Posterior cingulate gyrus (tissue), 11 donors: ENCODE data around the gene TENT4A.

Experiments
- DNase-seq, 10 donors: peaks; one replicate each; pipeline versions ENCODE4 v3.0.0 to v3.0.0-alpha.2; 2020 to 2021; ENCODE audit warnings: mixed read lengths in 3 of 10
- intact Hi-C: fragments of 100-400 bp; cut with DNase I; formaldehyde crosslinking; loops from one replicate; pipeline ENCODE4 v1.15.1; 2023

TENT4A gene

GRCh38 chr5:6715758-6716628 is 2.8 kb downstream of the TENT4A start:
- peak in 2 of 10 donors; percentile 35 to 39 for DNase-seq
- intact Hi-C loops = no loop called here

DNA sequence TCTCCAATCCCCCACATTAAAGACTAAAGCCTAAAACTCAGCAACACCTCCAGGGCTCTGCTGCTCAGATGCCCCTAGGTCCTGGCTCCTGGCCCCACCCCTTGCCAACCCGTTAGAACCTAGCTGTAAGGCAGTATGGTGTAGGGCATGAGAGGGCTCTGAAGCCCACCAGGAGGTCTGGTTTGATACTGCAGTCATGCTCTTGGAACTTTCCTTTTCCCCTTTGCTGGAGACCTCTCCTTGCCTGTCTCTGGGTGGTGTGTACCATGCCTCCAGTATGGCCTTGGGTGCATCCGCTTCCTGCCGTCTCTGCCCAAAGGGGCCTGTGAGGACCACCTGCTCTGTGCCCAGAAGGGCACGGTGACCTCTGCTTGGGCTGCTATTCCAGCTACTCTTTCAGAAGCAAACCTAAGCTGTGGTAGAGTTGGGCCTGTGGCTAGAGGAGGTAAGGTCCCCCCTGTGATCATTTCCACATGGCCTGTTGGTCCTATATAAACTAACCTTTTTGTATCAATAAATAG is 3.5 kb downstream of the TENT4A start:
- DNase-seq = peak in 2 of 10 donors; percentile 22 to 32

GRCh38 chr5:6717247-6717646 is 4.0 kb downstream of the TENT4A start:
- intact Hi-C loops = no loop called here
- peak in 1 of 10 donors; percentile 25 for DNase-seq

More for the DNA sequence above, 3.5 kb downstream of the TENT4A start:
- intact Hi-C loops = no loop called here

GRCh38 chr5:6717687-6718086 is 4.5 kb downstream of the TENT4A start:
- intact Hi-C loops = no loop called here
- peak in 2 of 10 donors; percentile 33 to 44 for DNase-seq

- intact Hi-C loops = no loop called here
- peak in 2 of 10 donors; percentile 35 to 48 for DNase-seq
Observed at GRCh38 chr5:6718161-6718681, 5.0 kb downstream of the TENT4A start.

- intact Hi-C loops = no loop called here
- peak in 1 of 10 donors; percentile 20 for DNase-seq
Observed at GRCh38 chr5:6718718-6719117, 5.5 kb downstream of the TENT4A start.

DNA sequence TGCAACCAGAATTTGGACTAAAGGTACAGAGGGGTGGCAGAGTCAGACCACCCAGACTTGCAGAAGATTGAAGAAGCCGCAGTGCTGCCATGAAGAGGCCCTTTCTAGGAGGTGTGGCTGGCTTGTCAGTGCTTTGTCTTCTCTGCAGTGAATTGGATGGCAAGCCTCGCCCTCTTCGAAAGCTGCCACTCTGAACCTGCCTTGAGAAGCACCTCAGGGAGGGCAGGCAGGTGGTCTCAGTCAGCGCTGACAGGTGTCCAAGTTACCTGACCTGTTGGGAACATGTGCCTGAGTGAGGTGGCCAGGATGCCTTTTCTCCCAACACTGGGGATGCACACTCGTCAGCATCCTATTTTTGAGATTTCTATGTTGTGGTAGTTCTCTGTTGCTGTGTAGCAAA is 6.2 kb downstream of the TENT4A start:
- peak in 1 of 10 donors; percentile 54 for DNase-seq
- intact Hi-C loops = no loop called here

DNA sequence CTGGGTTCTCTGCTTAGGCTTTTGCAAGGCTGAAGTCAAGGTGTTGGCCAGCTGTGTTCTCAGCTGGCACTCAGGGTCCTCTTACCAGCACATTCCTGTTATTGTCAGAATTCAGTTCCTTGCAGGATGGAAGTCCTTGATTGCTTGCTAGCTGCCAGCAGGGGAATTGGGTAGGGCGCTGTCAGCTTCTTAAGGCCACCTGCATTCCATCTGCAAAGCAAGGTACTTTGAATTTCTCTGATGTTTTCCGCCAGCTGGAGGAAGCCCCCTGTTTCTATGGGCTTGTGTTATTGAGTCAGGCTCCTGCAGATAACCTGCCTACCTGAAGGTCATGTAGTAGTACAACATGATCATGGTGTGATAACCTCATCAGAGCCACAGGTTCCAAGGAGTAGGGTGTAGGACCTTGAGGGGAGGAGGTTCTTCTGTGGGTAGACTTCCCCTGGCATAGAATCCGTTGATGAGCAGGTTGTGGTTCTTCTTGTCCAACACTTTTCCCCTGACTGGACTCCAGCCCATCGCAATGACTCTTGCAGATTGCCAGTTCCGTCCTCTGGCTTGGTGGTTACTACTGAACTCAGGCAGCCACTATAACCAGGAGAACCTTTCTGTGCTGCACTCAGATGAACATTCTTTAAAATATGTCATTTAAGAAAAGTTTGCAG is 6.8 kb downstream of the TENT4A start:
- intact Hi-C loops = no loop called here
- no peak for DNase-seq

GRCh38 chr5:6720561-6720921 is 7.3 kb downstream of the TENT4A start:
- intact Hi-C loops = no loop called here
- DNase-seq = peak in 1 of 10 donors; percentile 13

DNA sequence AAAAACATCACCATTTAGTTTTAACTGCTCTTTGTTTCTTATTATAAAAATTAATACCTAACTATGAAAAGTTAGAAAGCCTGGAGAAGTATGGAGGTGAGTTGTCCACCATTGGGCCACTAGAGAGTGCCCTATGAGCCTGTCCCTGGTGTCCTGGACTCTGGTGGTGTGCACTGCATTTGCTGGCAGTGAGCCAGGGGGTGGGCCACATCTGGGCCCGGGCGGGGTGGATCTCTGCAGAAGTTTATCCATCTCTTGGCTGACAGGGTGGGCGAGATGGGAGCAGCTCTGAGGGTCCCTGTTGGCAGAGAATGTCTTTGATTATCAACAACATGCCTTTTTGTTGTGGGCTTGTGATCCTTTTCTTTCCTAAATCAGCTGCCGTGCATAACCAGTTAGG is 8.2 kb downstream of the TENT4A start:
- intact Hi-C loops = no loop called here
- DNase-seq = peak in 1 of 10 donors; percentile 75

GRCh38 chr5:6722015-6722414 is 8.8 kb downstream of the TENT4A start:
- intact Hi-C loops = no loop called here
- DNase-seq = peak in 1 of 10 donors; percentile 60

DNA sequence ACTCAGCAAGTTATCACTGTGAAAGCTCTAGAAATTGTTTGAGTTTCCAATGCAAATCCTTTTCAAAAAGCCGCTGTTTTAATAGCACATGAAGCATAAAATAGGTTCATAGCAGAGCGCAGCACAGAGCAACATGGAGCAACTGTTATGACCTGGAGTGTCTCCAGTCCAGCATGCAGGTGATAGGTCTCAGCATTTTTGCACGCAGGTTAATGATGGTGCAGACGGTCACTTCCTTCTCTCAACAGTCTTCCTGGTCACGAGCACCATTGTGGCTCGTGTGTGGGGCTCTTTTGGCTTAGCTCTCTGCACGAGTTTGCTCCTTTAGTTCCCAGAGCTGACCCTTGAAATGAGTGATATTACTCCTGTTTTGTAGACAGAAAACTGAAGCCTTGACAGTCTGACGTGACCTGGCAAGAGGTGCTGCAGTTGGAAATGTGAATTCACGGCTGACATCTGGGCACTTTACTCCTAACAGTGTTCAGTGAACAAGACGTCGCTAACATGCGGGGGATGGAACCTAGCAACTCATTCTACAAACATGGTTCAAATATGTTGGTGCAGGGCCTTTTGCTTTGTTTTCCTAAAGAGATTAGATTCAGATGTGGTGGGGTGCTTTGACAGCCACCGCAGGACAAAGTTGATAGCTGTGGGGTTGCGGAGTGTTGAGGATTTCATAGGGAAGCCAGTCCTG is 10.0 kb downstream of the TENT4A start:
- DNase-seq = no peak
- intact Hi-C loops = no loop called here

GRCh38 chr5:6723816-6724300 is 10.6 kb downstream of the TENT4A start:
- intact Hi-C loops = no loop called here
- peak in 1 of 10 donors; percentile 13 for DNase-seq

DNA sequence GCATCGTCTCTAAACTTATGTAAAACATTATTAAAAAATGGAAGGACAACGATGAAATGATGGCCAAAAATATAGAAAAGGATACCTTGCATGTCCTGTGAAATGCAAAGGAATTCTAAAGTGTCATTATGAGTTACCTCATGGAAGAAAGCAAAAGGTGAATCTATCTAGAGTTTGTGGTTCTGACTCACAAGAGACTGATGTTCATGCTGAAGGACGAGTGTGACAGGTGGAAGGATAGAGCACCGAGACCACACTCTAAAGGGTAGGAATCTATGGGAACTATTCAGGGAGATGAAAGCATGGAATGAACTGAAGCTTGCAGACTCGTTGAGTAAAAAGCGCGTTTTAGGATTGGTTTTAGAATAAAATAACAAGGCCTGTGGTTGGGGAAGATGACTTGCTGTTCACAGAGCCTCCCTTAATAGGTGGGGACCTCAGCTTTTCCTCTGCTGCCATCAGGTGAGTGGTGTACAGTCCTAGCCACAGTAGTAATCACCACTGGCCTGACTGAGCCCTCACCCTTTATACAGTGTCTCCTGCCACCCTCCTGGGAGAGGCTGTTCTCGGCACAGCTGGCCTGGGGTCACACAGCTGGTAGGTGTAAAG is 11.2 kb downstream of the TENT4A start:
- intact Hi-C loops = no loop called here
- DNase-seq = no peak

- DNase-seq = peak in 1 of 10 donors; percentile 18
- intact Hi-C loops = no loop called here
Observed at GRCh38 chr5:6725421-6725820, 12.2 kb downstream of the TENT4A start.

DNA sequence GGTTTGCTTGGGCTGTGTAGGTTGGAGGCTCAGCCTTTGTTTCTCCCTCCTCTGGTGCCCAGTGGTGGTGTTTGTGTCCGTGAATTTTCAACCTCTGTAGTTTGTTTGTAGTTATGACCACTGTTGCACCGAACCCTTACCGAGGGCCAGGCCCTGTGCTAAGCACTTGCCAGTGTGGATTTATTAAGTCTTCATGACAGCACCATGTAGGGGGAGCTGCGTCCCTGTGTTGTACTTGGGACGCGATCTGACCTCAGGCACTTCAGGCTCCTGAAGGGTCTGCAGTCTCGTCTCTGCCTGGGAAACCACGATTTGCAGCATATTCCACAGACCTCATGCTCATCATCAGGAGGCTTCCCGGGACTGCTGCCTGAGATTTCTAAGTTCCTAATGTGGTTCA is 12.8 kb downstream of the TENT4A start:
- peak in 1 of 10 donors; percentile 53 for DNase-seq
- intact Hi-C loops = no loop called here

DNA sequence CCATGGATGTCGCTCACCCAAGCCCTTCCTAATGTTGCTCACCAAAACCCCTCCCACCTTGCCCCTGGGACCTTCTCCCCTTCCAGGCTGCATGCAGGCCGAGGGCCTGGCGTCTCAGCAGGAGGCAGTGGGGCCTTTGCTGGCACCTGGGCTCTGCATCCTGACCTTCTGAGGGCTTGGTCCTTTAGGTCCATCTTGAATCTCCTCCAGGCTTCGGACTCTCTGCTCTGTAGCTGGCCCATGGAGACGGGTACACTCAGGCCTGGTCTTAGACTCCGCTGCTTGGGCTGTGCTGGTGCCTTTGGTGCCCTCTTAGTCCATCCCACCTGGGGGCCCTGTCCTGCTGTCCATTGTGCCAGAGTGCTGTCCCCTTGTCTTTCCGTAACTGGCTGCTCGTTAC is 14.0 kb downstream of the TENT4A start:
- intact Hi-C loops = no loop called here
- DNase-seq = peak in 1 of 10 donors; percentile 45

- peak in 1 of 10 donors; percentile 66 for DNase-seq
- intact Hi-C loops = no loop called here
Observed at GRCh38 chr5:6728011-6728794, 15.0 kb downstream of the TENT4A start.

DNA sequence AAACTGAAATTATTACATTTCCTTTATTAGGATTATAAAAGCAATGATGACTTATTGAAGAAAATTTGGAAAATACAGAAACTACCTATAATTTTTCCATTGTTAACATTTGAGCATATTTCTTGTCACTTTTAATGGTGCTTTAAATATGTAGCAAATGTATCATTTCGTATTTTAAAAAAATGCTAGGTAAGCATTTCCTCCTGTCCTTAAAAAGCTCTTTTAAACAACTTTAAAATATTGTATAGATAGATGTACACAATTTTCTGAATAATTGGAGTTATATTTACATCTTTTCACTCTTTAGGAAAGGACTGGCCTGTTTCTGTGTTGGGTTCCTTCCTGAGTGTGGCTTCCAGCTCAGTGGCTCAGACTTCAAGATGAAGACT is 15.6 kb downstream of the TENT4A start:
- DNase-seq = no peak
- intact Hi-C loops = no loop called here
